HG03025 (cell line): ENCODE measurements around the gene SDR42E1.

Experiments
- ATAC-seq: cut with Tn5 transposase; IDR thresholded peaks from one replicate; pipeline ENCODE4 v1.9.1; 2021; ENCODE audit warnings: mild to moderate bottlenecking, moderate library complexity; ENCODE audit not compliant: unreplicated experiment, low FRiP score

SDR42E1 gene

DNA sequence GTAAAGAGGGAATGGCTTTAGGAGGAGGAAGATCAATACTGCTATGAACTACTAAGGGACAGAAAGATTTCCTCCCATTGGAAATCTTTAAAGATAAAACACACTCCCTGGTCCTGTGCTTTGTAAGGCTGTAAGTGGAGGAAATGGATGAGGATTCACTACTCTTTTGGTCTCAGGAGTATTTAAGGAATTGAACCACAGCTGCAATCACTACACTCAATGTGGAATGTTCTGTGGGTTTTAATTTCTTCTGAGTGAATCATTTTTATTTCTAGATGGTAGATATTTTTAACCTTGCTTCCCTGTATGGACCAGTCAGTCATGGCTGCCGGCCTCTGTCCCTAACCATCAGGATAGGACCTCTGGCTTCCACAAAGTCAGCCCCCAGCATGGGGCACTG is 65.6 kb downstream of the SDR42E1 start:
- no peak for ATAC-seq

DNA sequence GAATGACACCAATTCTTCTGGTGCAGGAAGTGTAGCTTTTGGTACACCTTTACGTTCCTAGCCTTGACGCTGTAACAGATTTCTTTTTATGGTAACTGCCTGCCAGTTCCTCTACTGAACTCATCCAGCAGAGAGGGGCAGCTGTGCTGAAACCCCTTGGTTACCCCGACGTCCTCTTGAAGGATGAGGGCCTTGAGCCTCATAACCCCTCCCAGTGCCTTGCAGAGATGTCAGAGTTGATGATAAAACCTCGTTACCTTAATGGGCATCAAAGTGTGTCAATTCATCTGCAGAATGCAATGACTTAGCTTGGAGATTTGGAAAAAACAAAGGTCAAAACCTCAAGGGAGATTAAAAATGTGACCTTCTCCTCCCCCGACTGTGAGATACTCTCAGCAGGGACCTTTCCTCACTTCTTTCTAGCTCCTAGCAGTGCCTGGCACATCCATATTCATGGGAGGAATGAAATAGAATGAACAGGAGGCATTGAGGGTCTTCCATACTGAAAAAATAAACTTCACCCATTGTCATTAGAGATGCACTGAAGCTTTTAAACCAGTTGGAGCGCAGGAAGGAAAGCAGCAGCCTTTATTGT is 69.2 kb downstream of the SDR42E1 start:
- no peak for ATAC-seq

DNA sequence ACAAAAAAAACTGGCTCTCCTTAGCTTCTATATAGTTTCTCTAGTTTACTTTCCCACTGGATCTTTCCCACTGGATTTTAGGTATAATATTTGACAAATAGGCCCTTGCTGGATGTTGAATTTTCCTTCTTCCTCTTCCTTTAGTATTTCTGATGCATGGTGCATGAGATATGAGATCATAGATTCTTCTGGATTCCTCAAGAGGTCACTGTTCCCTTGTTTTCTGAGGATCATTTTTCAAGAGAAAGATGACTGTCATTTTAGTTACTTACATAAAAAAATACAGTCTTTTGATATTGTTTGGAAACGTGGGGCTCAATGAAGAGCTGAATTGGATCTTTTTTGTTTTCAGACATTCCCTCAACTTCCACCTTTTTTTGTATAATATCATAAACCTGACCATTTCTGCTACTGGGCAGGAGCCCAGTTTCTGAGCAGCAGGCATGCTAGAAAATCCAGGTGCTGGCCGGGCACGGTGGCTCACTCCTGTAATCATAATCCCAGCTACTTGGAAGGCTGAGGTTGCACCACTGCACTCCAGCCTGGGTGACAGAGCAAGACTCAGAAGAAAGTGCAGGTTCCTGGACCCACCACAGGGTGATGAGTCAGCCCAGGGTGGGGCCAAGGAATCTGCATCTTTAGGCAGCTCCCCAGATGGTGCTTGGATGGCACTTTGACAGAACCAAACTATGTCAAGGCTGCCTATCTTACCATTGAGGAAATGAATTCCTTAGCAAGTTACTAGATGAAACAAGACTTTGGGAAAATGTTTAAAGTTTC is 70.3 kb downstream of the SDR42E1 start:
- no peak for ATAC-seq

GRCh38 chr16:81939164-81940056 is 71.9 kb downstream of the SDR42E1 start:
- ATAC-seq = no peak
